HepG2 (cell line): ENCODE results near the gene AP2A2. TPM values are rescaled to one million over a fixed set of nuclear protein-coding genes. Genes with fewer than 3 reads are reported as not detected.

Experiments used
- ATAC-seq: fragments of 200-7000 bp; cut with Tn5 transposase; 3 replicates; pipeline ENCODE4 v1.9.1; 2020; ENCODE audit warnings: mild to moderate bottlenecking, moderate library complexity
- BruUV-seq: library from RNA; stranded (reverse); fragments of 400-500 nt; replicated peaks from 2 replicates; lab custom pipeline; 2021; lab: Mats Ljungman, UMichigan
- CTCF ChIA-PET: fragments of 300-600 bp; formaldehyde crosslinking; extraction: SDS; loops from one replicate; lab custom pipeline; 2021; ENCODE audit warnings: low total read pairs, inconsistent platforms, low intra/inter-chr PET ratio; lab: Yijun Ruan, JAX
- POLR2A ChIA-PET: fragments of 350-600 bp; sonication (Branson Sonifier 250); formaldehyde crosslinking; loops from one replicate; lab custom pipeline; 2020; ENCODE audit warnings: antibody characterized with exemption, inconsistent platforms; lab: Yijun Ruan, JAX
- DNase-seq: peaks from one replicate; pipeline ENCODE4 v3.0.0-alpha.2; 2015; ENCODE audit warnings: low spot score
- FAIRE-seq: peaks from 3 replicates; lab custom pipeline; 2011; peaks lifted over from hg19 to GRCh38; lab: Jason Lieb, UNC
- H2AFZ ChIP-seq: one replicate; pipeline ENCODE4 v1.6.1; 2011; ENCODE audit warnings: low read length, inconsistent platforms
- H3K27ac ChIP-seq: fragments of 300-600 bp; 3 replicates; pipeline ENCODE4 v1.8.0; 2011; ENCODE audit warnings: mixed run types, mild to moderate bottlenecking, mixed read lengths, low read length, inconsistent platforms; ENCODE audit not compliant: insufficient read depth; ENCODE audit errors: extremely low read length
- H3K27me3 ChIP-seq, 2 experiments: fragments of 200-600 bp in 1 of 2; 2 replicates in 1 of 2; 3 replicates in 1 of 2; pipeline versions ENCODE4 v1.6.0 to v1.8.0; 2011; ENCODE audit warnings: low read length in 2 of 2, mild to moderate bottlenecking in 2 of 2, moderate library complexity in 2 of 2, inconsistent platforms in 1 of 2; ENCODE audit not compliant: insufficient read depth in 2 of 2, control insufficient read depth in 1 of 2
- H3K36me3 ChIP-seq, 2 experiments: fragments of 200-600 bp in 1 of 2; replicated peaks in 1 of 2; 2 replicates in 1 of 2; 3 replicates in 1 of 2; pipeline versions ENCODE4 v1.5.1 to v1.8.0; 2011; ENCODE audit warnings: low read length in 2 of 2, inconsistent platforms in 1 of 2; ENCODE audit not compliant: insufficient read depth in 2 of 2, control insufficient read depth in 1 of 2
- H3K4me1 ChIP-seq: 2 replicates; pipeline ENCODE4 v1.5.1; 2012; ENCODE audit warnings: low read length, inconsistent platforms; ENCODE audit not compliant: insufficient read depth
- H3K4me2 ChIP-seq: 2 replicates; pipeline ENCODE4 v1.6.0; 2011; ENCODE audit warnings: low read depth, low read length, inconsistent platforms
- H3K4me3 ChIP-seq, 3 experiments: fragments of 200-600 bp in 1 of 3; sonication (generic), shearing (Covaris generic) in 1 of 3; replicated peaks in 1 of 3; 2 replicates each; pipeline ENCODE4 v1.5.1; 2011 to 2016; ENCODE audit warnings: low read length in 3 of 3, inconsistent platforms in 2 of 3, low read depth in 2 of 3, mild to moderate bottlenecking in 2 of 3, control low read depth in 1 of 3, mixed read lengths in 1 of 3; ENCODE audit not compliant: insufficient read depth in 1 of 3
- H3K79me2 ChIP-seq: one replicate; pipeline ENCODE4 v1.6.1; 2011; ENCODE audit warnings: low read length, inconsistent platforms; ENCODE audit not compliant: insufficient read depth
- H3K9ac ChIP-seq: 2 replicates; pipeline ENCODE4 v1.6.0; 2011; ENCODE audit warnings: mild to moderate bottlenecking, low read depth, low read length, inconsistent platforms; ENCODE audit not compliant: insufficient read depth
- H3K9me3 ChIP-seq: 2 replicates; pipeline ENCODE4 v1.5.1; 2012; ENCODE audit warnings: mild to moderate bottlenecking, low read length
- H4K20me1 ChIP-seq: 2 replicates; pipeline ENCODE4 v1.6.0; 2011; ENCODE audit warnings: inconsistent platforms, mild to moderate bottlenecking, low read length, moderate library complexity; ENCODE audit not compliant: insufficient read depth
- CENPX ChIP-seq: sonication (generic); formaldehyde crosslinking; IDR thresholded peaks from 2 replicates; pipeline ENCODE4 v1.9.0; 2021; ENCODE audit warnings: mild to moderate bottlenecking, missing genetic modification reagents, moderate library complexity
- MAFG ChIP-seq: sonication (generic); formaldehyde crosslinking; IDR thresholded peaks from 2 replicates; pipeline ENCODE4 v1.5.1; 2020; ENCODE audit warnings: mild to moderate bottlenecking, missing genetic modification reagents
- MTA1 ChIP-seq: sonication (generic); formaldehyde crosslinking; IDR thresholded peaks from 2 replicates; pipeline ENCODE4 v1.4.0; 2020; ENCODE audit warnings: missing genetic modification reagents, mild to moderate bottlenecking, borderline replicate concordance
- MTA3 ChIP-seq: sonication (generic); formaldehyde crosslinking; IDR thresholded peaks from 2 replicates; pipeline ENCODE4 v1.4.0; 2020; ENCODE audit warnings: missing genetic modification reagents
- ZFAT ChIP-seq: sonication (generic); formaldehyde crosslinking; conservative IDR thresholded peaks from 2 replicates; pipeline ENCODE4 v1.8.1; 2023; ENCODE audit warnings: missing genetic modification reagents, inconsistent platforms
- ZNF382 ChIP-seq: sonication (generic); formaldehyde crosslinking; IDR thresholded peaks from 2 replicates; pipeline ENCODE4 v1.5.0; 2020; ENCODE audit warnings: missing genetic modification reagents, mild to moderate bottlenecking, borderline replicate concordance
- ZNF766 ChIP-seq: sonication (generic); formaldehyde crosslinking; IDR thresholded peaks from 2 replicates; pipeline ENCODE4 v1.5.0; 2020; ENCODE audit warnings: missing genetic modification reagents, borderline replicate concordance
- WGBS: methylation state at CpG from one replicate; pipeline ENCODE4 v1.1.6; 2017; ENCODE audit warnings: low lambda C conversion rate; 5-methylcytosine and 5-hydroxymethylcytosine counted together
- in situ Hi-C: cut with HindIII; loops from 2 replicates; pipeline ENCODE4 v1.10.0; 2017; ENCODE audit warnings: low pct_unique_long_range_greater_than_20kb; ENCODE audit not compliant: extremely low pct_ligation_motif_present
- intact Hi-C: fragments of 100-400 bp; cut with micrococcal nuclease; formaldehyde crosslinking; loops from one replicate; pipeline ENCODE4 v1.10.0; 2022; ENCODE audit not compliant: unreplicated experiment
- polyA plus RNA-seq, 8 experiments: library from polyadenylated mRNA; depleted of rRNA in 3 of 8; stranded (reverse) in 7 of 8; unstranded in 1 of 8; fragments of >200 nt; fragmentation: Illumina TruSeq in 4 of 8; extraction: Trizol in 4 of 8; gene quantifications; 2 replicates each; pipeline versions ENCODE4 v1.2.1 to v1.2.3, GENCODE V29; 2011 to 2016; ENCODE audit warnings: low read depth in 4 of 8, missing spikeins in 1 of 8, mixed read lengths in 1 of 8; ENCODE audit not compliant: insufficient read depth in 1 of 8
- total RNA-seq, 5 experiments: library from RNA; depleted of rRNA; stranded (reverse); fragments of >200 nt; fragmentation: Illumina TruSeq; extraction: Trizol; gene quantifications; 2 replicates each; pipeline ENCODE4 v1.2.3, GENCODE V29; 2016; ENCODE audit warnings: low read depth in 1 of 5
- TF ChIP-seq, protein P1 (sequence below): sonication (generic); formaldehyde crosslinking; IDR thresholded peaks from 2 replicates; pipeline ENCODE4 v1.4.0; 2020; ENCODE audit warnings: low read depth, mild to moderate bottlenecking, missing genetic modification reagents
- TF ChIP-seq, protein P2 (sequence below): fragments of 450-650 bp; IDR thresholded peaks from 2 replicates; pipeline ENCODE4 v1.6.1; 2016

AP2A2 gene
- total and polyA plus RNA-seq, 2 of the 13 experiments (the other 11 are each of a cell fraction or from before 2014, with no cell fraction given), result 25.7 to 75.7 TPM

DNA sequence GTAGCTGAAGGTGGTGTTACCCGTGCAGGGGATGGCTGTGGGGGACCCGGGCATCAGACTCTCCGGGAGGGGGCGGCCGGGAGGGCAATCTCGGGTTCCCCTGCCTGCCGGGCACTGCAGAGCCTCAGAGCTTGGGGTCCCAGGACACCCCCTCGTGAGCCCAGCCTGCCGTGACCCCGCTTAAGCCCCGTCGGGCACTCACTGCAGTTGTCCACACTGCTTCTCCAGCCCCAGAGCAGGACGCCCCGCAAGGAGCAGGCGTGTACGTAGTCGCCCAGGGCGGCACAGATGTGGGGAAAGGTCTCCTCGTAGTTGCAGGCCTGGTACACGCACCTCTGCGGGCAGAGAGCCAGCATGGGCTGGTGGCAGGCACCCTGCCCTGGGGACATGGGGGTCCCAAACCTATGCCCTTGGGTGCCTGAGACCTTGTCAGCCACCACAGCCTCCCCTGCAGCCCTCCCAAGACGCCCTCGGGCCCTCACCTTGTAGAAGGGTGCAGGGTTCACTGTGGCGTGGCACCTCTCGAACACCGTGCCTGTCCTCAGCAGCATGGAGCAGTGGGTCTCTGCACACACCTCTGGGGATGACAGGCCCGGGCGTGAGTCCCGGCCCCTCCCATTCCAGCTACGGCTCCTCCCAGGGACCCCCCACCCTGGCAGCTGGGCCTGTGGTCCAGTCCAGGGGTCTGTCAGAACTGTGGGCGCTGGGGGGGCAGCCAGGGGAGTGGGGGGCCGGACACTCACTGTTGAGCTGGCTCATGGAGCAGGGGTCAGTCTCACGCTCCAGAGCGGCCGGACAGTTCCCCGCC, 102.0 kb downstream of the AP2A2 start (continued):
- TF ChIP-seq, protein P1, sequence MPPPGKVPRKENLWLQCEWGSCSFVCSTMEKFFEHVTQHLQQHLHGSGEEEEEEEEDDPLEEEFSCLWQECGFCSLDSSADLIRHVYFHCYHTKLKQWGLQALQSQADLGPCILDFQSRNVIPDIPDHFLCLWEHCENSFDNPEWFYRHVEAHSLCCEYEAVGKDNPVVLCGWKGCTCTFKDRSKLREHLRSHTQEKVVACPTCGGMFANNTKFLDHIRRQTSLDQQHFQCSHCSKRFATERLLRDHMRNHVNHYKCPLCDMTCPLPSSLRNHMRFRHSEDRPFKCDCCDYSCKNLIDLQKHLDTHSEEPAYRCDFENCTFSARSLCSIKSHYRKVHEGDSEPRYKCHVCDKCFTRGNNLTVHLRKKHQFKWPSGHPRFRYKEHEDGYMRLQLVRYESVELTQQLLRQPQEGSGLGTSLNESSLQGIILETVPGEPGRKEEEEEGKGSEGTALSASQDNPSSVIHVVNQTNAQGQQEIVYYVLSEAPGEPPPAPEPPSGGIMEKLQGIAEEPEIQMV (CRISPR knock-in tag), result no peak
- TF ChIP-seq MTA1 (CRISPR knock-in tag) (no peak), ZNF382 (CRISPR knock-in tag) (no peak)

DNA sequence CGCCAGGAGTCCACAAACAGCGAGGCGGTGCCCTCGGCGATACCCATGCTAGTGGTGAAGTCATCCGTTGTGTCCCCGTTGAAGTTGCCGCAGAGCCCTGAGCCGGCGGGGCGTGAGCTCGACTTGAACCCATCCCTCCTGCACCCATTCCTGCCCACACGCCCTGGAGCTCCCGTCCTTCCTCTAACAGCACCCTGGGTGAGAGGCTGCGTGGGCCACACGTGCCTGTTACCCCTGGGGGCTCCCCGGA, 102.5 kb downstream of the AP2A2 start:
- Histone ChIP-seq H3K4me3 (no peak overlapping the region), H4K20me1 (no peaks in the 10 kb centered on the region), H2AFZ (no peak overlapping the region), H3K9me3 (no peaks in the 10 kb centered on the region), H3K4me2 (no peak overlapping the region), H3K79me2 (no peaks in the 10 kb centered on the region), H3K27me3 (peaks cover 20 to 39% of the 10 kb centered on the region in 2 experiments; a peak in 4 of 5 replicates), H3K27ac (no peak overlapping the region), H3K36me3 (no peaks in the 10 kb centered on the region), H3K9ac (no peak overlapping the region), H3K4me1 (peaks cover 7% of the 10 kb centered on the region; the same call in 1 of the 2 replicates)
- TF ChIP-seq MTA3 (CRISPR knock-in tag), result no peak
- TF ChIP-seq, protein P2, sequence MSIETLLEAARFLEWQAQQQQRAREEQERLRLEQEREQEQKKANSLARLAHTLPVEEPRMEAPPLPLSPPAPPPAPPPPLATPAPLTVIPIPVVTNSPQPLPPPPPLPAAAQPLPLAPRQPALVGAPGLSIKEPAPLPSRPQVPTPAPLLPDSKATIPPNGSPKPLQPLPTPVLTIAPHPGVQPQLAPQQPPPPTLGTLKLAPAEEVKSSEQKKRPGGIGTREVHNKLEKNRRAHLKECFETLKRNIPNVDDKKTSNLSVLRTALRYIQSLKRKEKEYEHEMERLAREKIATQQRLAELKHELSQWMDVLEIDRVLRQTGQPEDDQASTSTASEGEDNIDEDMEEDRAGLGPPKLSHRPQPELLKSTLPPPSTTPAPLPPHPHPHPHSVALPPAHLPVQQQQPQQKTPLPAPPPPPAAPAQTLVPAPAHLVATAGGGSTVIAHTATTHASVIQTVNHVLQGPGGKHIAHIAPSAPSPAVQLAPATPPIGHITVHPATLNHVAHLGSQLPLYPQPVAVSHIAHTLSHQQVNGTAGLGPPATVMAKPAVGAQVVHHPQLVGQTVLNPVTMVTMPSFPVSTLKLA, result no peak
- TF ChIP-seq CENPX (CRISPR knock-in tag), result no peak
- TF ChIP-seq ZFAT, result no peak
- TF ChIP-seq MAFG (CRISPR knock-in tag), result no peak
- TF ChIP-seq ZNF766, result no peak
- intact Hi-C loops (no loop called here), in situ Hi-C loops (no loop called here)
- DNase-seq (no peak), ATAC-seq (peak; percentile 13), FAIRE-seq (no peak)
- POLR2A ChIA-PET, result no interaction called here
- CTCF ChIA-PET, result no interaction called here
- WGBS, result 4% methylated on average over 5 of the region's 17 CpGs
- no TSS peak for BruUV-seq
